Upper lobe of left lung (tissue), 6 donors: ENCODE measurements around the gene ASTN2. TPM values are rescaled to one million over a fixed set of nuclear protein-coding genes. Genes with fewer than 3 reads are reported as not detected.

Experiments
- ATAC-seq, 2 donors: fragments of 200-7000 bp; cut with Tn5 transposase; one replicate each; pipeline ENCODE4 v1.9.1; 2022; ENCODE audit warnings: mild to moderate bottlenecking in 2 of 2, moderate library complexity in 2 of 2; ENCODE audit not compliant: low FRiP score in 2 of 2
- DNase-seq, 2 donors: peaks; one replicate each; pipeline ENCODE4 v3.0.0-alpha.2; 2019 to 2020
- H3K27ac ChIP-seq, 4 donors: fragments of 200-600 bp; sonication (generic); one replicate each; pipeline ENCODE4 v1.5.1; 2016 to 2019
- H3K27me3 ChIP-seq, 4 donors: fragments of 200-600 bp; sonication (generic); one replicate each; pipeline ENCODE4 v1.5.1; 2017 to 2019
- H3K36me3 ChIP-seq, 4 donors: fragments of 200-600 bp; sonication (generic); one replicate each; pipeline ENCODE4 v1.5.1; 2016 to 2019
- H3K4me1 ChIP-seq, 4 donors: fragments of 200-600 bp; sonication (generic); one replicate each; pipeline ENCODE4 v1.5.1; 2018 to 2019
- H3K4me3 ChIP-seq, 4 donors: fragments of 200-600 bp; sonication (generic); one replicate each; pipeline ENCODE4 v1.5.1; 2017 to 2019; ENCODE audit warnings: mild to moderate bottlenecking in 2 of 4, moderate library complexity in 1 of 4
- H3K9me3 ChIP-seq, 4 donors: fragments of 200-600 bp; sonication (generic); one replicate each; pipeline ENCODE4 v1.5.1; 2018 to 2019
- CTCF ChIP-seq, 6 experiments: fragments of 450-650 bp in 4 of 6; fragments of 200-600 bp in 2 of 6; sonication (generic) in 2 of 6; IDR thresholded peaks; one replicate each; pipeline ENCODE4 v1.5.1; 2016 to 2019; ENCODE audit warnings: antibody characterized with exemption in 6 of 6
- EP300 ChIP-seq, 4 donors: sonication (generic); formaldehyde crosslinking; IDR thresholded peaks; one replicate each; pipeline ENCODE4 v1.5.1; 2017; ENCODE audit warnings: antibody characterized with exemption in 4 of 4, control low read depth in 2 of 4
- POLR2A ChIP-seq, 4 donors: fragments of 450-650 bp; IDR thresholded peaks; one replicate each; pipeline ENCODE4 v1.5.1; 2016 to 2017; ENCODE audit warnings: antibody characterized with exemption in 4 of 4, mild to moderate bottlenecking in 2 of 4
- POLR2AphosphoS5 ChIP-seq, 2 donors: sonication (generic); formaldehyde crosslinking; IDR thresholded peaks; one replicate each; pipeline ENCODE4 v1.5.1; 2017; ENCODE audit warnings: antibody characterized with exemption in 2 of 2
- WGBS, 2 donors: methylation state at CpG; one replicate each; pipeline ENCODE4 v1.1.5; 2017 to 2018; 5-methylcytosine and 5-hydroxymethylcytosine counted together
- total RNA-seq, 6 donors: library from RNA; depleted of rRNA in 4 of 6; stranded (reverse); fragments of >200 nt in 4 of 6; gene quantifications; one replicate each; pipeline versions ENCODE4 v1.1.0 to v1.2.1, GENCODE V29; 2016 to 2021
- donor health status: DM: no; HTN: no; CAD: no; lungs with moderate emphysema.
- donor health status: DM: no; HTN: yes; CAD: no; lungs with severe emphysema.

Gene ASTN2
- total RNA-seq, 6 donors from 2014 or later = 2.0 to 7.5 (median 3.4) TPM

GRCh38 chr9:116765011-116765410 lies 649.8 kb downstream of the ASTN2 start:
- no peak for DNase-seq
- WGBS, 2 donors = 55 to 62% methylated on average over 4 to 5 of the region's 5 CpGs
- Histone ChIP-seq H3K9me3 (no peaks in the 10 kb centered on the region), H3K27me3 (no peaks in the 10 kb centered on the region), H3K36me3 (no peaks in the 10 kb centered on the region), H3K4me3 (no peak overlapping the region), H3K4me1 (no peaks in the 10 kb centered on the region), H3K27ac (no peak overlapping the region)
- ATAC-seq = no peak
- TF ChIP-seq POLR2AphosphoS5 (IDR thresholded peaks at IDR 0.05) (no peak), CTCF (IDR thresholded peaks at IDR 0.05) (no peak), EP300 (IDR thresholded peaks at IDR 0.05) (no peak), POLR2A (IDR thresholded peaks at IDR 0.05) (no peak)

- Histone ChIP-seq H3K36me3 (no peaks in the 10 kb centered on the region), H3K27me3 (no peaks in the 10 kb centered on the region), H3K4me1 (no peaks in the 10 kb centered on the region), H3K4me3 (no peak overlapping the region), H3K27ac (no peak overlapping the region), H3K9me3 (no peaks in the 10 kb centered on the region)
- ATAC-seq = no peak
- TF ChIP-seq EP300 (IDR thresholded peaks at IDR 0.05) (no peak), POLR2A (IDR thresholded peaks at IDR 0.05) (no peak), POLR2AphosphoS5 (IDR thresholded peaks at IDR 0.05) (no peak), CTCF (IDR thresholded peaks at IDR 0.05) (no peak)
- 75 to 91% methylated on average over 1 to 2 of the region's 2 CpGs for whole genome bisulfite sequencing, 2 donors
- DNase-seq = no peak
Observed at GRCh38 chr9:116763770-116764169, 651.1 kb downstream of the ASTN2 start.

GRCh38 chr9:116760636-116761035 lies 654.2 kb downstream of the ASTN2 start:
- TF ChIP-seq POLR2AphosphoS5 (IDR thresholded peaks at IDR 0.05) (no peak), EP300 (IDR thresholded peaks at IDR 0.05) (no peak), POLR2A (IDR thresholded peaks at IDR 0.05) (no peak), CTCF (IDR thresholded peaks at IDR 0.05) (no peak)
- no peaks in the 10 kb centered on the region for H3K27me3 ChIP-seq
- H3K36me3 ChIP-seq = no peaks in the 10 kb centered on the region
- ATAC-seq = no peak
- no peak overlapping the region for H3K4me3 ChIP-seq
- H3K9me3 ChIP-seq = peaks cover 0 to 5% (median under 1%) of the 10 kb centered on the region in 4 donors
- H3K4me1 ChIP-seq = no peaks in the 10 kb centered on the region
- 54 to 65% methylated on average over 5 of the region's 5 CpGs for WGBS, 2 donors
- DNase-seq = no peak
- H3K27ac ChIP-seq = no peak overlapping the region

- Histone ChIP-seq H3K4me3 (no peak overlapping the region), H3K9me3 (peaks cover 0 to 6% (median 2%) of the 10 kb centered on the region in 4 donors), H3K27me3 (no peaks in the 10 kb centered on the region), H3K4me1 (no peaks in the 10 kb centered on the region), H3K36me3 (no peaks in the 10 kb centered on the region), H3K27ac (no peak overlapping the region)
- WGBS, 2 donors = 50 to 66% methylated on average over 6 to 7 of the region's 7 CpGs
- TF ChIP-seq CTCF (IDR thresholded peaks at IDR 0.05) (no peak), EP300 (IDR thresholded peaks at IDR 0.05) (no peak), POLR2A (IDR thresholded peaks at IDR 0.05) (no peak), POLR2AphosphoS5 (IDR thresholded peaks at IDR 0.05) (no peak)
- DNase-seq (no peak), ATAC-seq (no peak)
Observed at GRCh38 chr9:116757030-116757429, 657.8 kb downstream of the ASTN2 start.

- Histone ChIP-seq H3K36me3 (no peaks in the 10 kb centered on the region), H3K27me3 (no peaks in the 10 kb centered on the region), H3K4me1 (no peaks in the 10 kb centered on the region), H3K27ac (no peak overlapping the region), H3K4me3 (no peak overlapping the region), H3K9me3 (peaks cover 0 to 6% (median 2%) of the 10 kb centered on the region in 4 donors)
- ATAC-seq = no peak
- 50 to 69% methylated on average over 1 of the region's 1 CpG for WGBS, 2 donors
- DNase-seq = no peak
- TF ChIP-seq CTCF (IDR thresholded peaks at IDR 0.05) (no peak), POLR2A (IDR thresholded peaks at IDR 0.05) (no peak), EP300 (IDR thresholded peaks at IDR 0.05) (no peak), POLR2AphosphoS5 (IDR thresholded peaks at IDR 0.05) (no peak)
Observed at GRCh38 chr9:116753389-116753788, 661.5 kb downstream of the ASTN2 start.
